Kidney epithelial cell (primary cell): ENCODE data around the gene OSBPL9. TPM values are rescaled to one million over a fixed set of nuclear protein-coding genes. Genes with fewer than 3 reads are reported as not detected.

Experiments
- DNase-seq: peaks from one replicate; pipeline ENCODE4 v3.0.0-alpha.2; 2010; ENCODE audit warnings: low read depth
- H3K27me3 ChIP-seq: 2 replicates; pipeline ENCODE4 v1.6.0; 2011; ENCODE audit warnings: low read length; ENCODE audit not compliant: control insufficient read depth, insufficient read depth
- H3K36me3 ChIP-seq: 2 replicates; pipeline ENCODE4 v1.5.1; 2011; ENCODE audit warnings: low read length; ENCODE audit not compliant: control insufficient read depth, insufficient read depth
- H3K4me3 ChIP-seq: 2 replicates; pipeline ENCODE4 v1.5.1; 2011; ENCODE audit warnings: low read depth, mild to moderate bottlenecking, control low read depth, low read length
- CTCF ChIP-seq: IDR thresholded peaks from 2 replicates; pipeline ENCODE4 v1.5.1; 2011; ENCODE audit warnings: mild to moderate bottlenecking, moderate library complexity, low read length, control low read depth, inconsistent platforms; ENCODE audit not compliant: insufficient read depth, poor library complexity, severe bottlenecking
- total RNA-seq: library from RNA; depleted of rRNA; stranded (reverse); fragments of >200 nt; gene quantifications from 2 replicates; pipeline ENCODE4 v1.2.3, GENCODE V29; 2015

OSBPL9 gene
- total RNA-seq, 1 donor from 2014 or later = 94.1 TPM

DNA sequence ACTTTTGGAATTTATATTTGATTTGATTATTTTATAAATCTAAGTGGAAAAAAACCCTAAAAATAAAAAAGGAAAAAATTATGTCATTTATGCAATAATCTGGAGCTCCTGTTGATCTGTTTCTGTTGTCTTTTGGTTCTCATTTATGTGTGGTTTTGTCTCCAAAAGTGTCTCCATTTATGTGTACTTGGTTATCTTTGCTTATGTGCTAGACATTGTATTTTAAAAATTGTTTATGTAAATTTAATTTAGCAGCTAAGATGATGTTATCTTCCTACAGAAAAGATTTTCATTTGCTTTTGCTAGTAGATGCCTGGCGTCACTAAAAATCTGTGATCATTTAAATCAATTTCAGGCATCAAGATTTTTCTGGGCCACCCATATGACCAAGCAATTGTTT is 95.7 kb downstream of the OSBPL9 start:
- no peaks in the 10 kb centered on the region for H3K36me3 ChIP-seq
- TF ChIP-seq CTCF = no peak
- H3K4me3 ChIP-seq = no peak overlapping the region
- no peaks in the 10 kb centered on the region for H3K27me3 ChIP-seq
- DNase-seq = no peak

DNA sequence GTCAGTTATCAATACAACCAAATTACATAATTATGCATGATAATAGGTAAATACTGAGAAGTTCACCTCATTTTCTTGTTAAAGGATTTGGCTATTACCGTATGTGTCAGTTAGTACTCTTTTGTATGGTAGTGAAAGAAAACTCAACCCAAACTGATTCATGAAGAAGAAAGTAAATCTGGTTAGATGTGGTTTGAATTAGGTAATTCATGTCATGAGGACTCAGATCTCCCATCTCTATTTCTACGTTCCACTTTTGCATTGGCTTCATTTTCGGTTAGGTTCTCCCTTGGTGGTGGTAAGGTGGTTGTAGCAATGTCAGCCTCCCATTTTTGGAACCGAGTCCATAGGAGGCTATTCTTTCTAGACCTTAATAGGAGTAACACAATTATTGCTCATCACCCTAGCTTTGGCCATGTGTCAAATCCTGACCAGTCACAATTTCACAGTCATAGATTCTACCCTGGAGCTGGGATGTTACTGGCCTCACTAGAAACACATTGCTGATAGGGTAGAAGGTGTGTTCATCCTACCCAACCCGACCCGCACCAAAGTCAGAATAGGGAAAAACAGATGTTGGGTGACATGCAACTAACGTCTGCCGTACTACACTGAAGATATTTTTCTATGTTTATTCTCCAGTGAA is 97.6 kb downstream of the OSBPL9 start:
- Histone ChIP-seq H3K36me3 (no peaks in the 10 kb centered on the region), H3K27me3 (no peaks in the 10 kb centered on the region), H3K4me3 (no peak overlapping the region)
- DNase-seq = no peak
- no peak for TF ChIP-seq CTCF

DNA sequence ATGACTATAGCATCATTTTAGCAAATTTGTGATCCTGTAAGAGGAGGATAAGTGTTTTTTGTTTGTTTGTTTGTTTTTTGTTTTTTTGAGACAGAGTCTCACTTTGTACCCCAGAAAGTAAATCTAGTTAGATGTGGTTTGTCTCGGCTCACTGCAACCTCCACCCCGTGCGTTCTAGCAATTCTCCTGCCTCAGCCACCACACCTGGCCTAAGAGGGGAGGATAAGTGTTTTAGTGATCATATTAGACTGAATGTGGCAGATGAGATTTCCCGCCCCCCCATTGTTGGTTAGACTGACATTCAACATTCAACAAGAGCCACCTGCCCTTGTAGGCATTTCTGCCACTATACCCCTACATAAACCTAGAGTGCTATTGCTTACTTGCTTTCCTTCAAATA is 98.5 kb downstream of the OSBPL9 start:
- Histone ChIP-seq H3K36me3 (no peaks in the 10 kb centered on the region), H3K27me3 (no peaks in the 10 kb centered on the region), H3K4me3 (no peak overlapping the region)
- TF ChIP-seq CTCF = no peak
- DNase-seq = no peak

DNA sequence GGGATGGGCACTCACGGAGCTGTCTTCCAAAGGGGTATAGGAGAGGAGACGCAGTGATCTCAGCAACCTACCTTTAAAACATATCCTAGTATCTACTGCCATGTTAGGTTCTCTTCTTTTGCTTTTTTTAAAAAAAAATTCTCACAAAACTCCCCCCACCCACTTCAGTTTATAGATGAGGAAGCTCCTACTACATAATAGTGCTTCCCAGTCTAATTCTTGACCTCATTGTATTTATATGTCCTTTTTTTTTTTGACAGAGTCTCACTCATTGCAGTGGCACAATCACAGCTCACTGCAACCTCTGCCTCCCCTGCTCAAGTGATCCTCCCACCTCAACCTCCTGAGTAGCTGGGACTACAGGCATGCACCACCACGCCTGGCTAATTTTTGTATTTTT is 99.9 kb downstream of the OSBPL9 start:
- DNase-seq = no peak
- H3K4me3 ChIP-seq = no peak overlapping the region
- no peak for TF ChIP-seq CTCF
- no peaks in the 10 kb centered on the region for H3K27me3 ChIP-seq
- no peaks in the 10 kb centered on the region for H3K36me3 ChIP-seq

- H3K4me3 ChIP-seq = no peak overlapping the region
- H3K36me3 ChIP-seq = no peaks in the 10 kb centered on the region
- H3K27me3 ChIP-seq = no peaks in the 10 kb centered on the region
- DNase-seq = no peak
- no peak for TF ChIP-seq CTCF
These were observed 101.0 kb downstream of the OSBPL9 start for GRCh38 chr1:51717842-51718241.

DNA sequence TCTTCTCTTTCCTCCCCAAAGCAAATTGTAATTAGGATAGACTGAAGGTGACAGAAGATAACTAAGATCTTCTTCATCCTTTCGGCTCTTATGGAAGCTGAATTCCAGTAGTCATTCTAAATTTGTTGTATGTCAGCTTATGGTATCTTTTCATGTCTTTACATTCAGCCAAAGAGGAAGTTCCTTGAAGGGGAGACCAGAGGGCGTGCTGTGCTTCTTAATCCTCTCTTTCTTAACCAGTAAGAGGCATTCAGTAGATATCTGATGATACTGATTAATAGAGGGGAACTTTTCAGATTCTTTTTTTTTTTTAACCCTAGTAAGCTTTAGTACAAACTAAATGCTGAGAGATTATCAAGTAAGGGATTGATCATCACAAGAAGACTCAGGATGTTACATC is 102.3 kb downstream of the OSBPL9 start:
- no peaks in the 10 kb centered on the region for H3K27me3 ChIP-seq
- DNase-seq = no peak
- H3K36me3 ChIP-seq = no peaks in the 10 kb centered on the region
- no peak for TF ChIP-seq CTCF
- H3K4me3 ChIP-seq = no peak overlapping the region
